GM19043 (cell line): ENCODE measurements around the gene DNASE2B.

Experiments used
- ATAC-seq: cut with Tn5 transposase; IDR thresholded peaks from one replicate; pipeline ENCODE4 v1.9.1; 2021; ENCODE audit warnings: low read depth; ENCODE audit not compliant: unreplicated experiment

Gene DNASE2B

DNA sequence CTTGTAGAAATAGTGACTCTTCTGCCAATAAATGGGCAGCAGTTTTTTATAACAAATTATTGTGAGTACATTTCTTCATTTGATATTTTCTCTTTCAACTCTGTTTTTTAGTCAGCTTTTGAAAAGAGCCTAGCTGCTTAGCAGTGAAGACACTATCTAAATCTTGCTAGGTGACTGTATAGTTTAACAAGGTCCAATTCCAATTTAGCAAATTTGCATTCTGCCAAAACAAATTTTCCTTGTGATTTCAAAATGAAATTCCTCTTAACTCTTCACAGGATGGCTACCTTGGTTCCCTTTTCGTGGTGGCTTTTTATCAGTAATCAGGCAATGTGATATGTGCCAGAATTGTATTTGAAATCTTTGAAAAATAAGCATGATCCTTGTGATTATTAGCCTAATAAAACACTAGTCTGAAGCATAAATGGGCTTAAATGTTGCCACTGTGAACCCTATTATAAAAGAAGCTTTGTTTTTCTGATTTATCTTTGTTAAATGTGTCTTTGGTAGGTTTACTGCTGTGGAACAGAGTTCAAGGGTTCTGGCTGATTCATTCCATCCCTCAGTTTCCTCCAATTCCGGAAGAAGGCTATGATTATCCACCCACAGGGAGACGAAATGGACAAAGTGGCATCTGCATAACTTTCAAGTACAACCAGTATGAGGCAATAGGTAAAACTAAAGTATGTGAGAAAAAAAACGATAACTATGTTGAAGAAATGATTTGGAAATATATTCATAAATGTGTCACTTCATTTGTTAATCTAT is 12.2 kb downstream of the DNASE2B start:
- no peak for ATAC-seq

DNA sequence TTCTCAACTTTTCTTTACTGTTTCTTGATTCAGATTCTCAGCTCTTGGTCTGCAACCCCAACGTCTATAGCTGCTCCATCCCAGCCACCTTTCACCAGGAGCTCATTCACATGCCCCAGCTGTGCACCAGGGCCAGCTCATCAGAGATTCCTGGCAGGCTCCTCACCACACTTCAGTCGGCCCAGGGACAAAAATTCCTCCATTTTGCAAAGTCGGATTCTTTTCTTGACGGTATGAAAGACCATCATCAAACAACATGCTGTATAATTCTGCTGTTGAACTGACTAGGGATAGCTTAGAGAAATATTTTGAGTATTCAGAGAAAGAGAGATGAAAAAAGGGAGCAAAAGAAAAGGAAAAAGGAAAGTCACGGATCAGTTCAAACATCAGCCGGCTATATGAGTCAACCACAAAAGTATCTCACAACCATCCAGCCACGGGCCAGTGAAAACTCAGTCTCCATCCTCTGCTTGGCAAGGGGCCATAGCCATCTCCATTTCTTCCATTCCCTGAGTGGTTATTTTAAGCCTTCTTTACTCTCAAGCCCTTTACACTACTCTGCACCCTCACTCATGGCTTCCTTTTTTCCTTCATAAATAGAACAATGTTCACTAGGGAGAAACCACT is 14.1 kb downstream of the DNASE2B start:
- ATAC-seq: no peak

DNA sequence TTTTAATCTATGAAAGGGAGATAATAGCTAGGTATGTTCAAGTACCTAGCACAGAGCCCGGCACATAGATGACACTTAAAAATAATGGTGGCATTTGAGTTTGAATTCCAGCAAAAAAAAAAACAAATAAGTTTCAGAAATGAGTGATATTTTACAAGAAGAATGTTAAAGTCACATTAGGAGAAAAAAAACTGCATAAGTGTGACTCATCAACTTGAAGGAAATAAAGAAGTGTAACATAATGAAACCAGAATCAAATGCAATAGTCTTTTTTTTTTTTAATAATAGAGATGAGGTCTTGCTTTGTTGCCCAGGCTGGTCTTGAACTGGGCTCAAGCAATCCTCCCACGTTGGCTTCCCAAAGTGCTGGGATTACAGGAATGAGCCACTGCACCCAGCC is 17.1 kb downstream of the DNASE2B start:
- no peak for ATAC-seq

GRCh38 chr1:84422909-84423308 is 24.6 kb downstream of the DNASE2B start:
- no peak for ATAC-seq

DNA sequence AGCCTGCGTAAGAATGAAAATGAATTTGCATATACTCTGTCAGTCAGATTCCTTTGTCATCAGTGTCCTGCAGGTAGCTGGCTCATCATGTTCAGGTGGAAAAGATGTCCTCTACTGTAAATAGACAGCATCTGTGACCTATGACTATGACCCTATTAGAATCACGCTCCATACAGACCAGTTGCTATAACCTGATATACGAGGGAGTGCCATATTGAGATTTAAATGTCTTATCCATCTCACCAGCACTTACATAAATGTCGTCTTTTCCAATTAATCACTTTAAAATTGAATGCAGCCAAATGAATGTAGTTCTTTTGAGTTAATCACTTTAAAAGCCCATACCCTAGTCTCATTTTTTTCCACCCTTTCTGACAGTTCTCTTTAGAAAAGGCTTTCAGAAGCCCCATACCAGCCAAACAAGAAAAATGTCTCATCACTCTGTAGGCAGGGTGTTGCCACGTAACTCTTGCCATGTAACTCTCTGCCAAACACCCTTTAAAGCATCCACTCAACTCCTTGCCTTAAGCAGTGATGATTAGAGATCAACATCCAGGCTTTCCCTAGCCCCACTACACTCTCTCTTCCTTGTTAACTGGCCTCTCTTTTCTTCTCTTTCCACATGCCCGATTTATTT is 26.3 kb downstream of the DNASE2B start:
- no peak for ATAC-seq

- no peak for ATAC-seq
Measured at GRCh38 chr1:84425150-84425896, 27.0 kb downstream of the DNASE2B start.

DNA sequence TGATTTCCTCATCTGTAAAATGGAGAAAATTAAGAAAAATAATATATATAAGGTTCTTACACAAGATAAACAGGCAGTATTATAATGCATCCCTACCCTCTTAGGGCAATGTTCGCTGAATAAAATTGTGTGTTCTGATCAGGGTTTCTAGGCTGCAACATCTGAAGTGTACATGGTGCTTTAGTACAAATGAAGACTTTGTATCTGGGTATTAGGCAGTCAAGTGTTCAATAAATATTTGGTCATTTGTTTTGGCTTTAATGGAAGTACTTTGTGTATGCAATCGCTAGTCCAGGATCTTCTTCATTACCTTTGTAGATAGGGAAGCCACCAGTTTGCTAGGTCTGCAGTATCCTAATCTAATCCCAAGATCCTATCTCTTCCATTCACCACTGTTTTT is 28.1 kb downstream of the DNASE2B start:
- no peak for ATAC-seq

DNA sequence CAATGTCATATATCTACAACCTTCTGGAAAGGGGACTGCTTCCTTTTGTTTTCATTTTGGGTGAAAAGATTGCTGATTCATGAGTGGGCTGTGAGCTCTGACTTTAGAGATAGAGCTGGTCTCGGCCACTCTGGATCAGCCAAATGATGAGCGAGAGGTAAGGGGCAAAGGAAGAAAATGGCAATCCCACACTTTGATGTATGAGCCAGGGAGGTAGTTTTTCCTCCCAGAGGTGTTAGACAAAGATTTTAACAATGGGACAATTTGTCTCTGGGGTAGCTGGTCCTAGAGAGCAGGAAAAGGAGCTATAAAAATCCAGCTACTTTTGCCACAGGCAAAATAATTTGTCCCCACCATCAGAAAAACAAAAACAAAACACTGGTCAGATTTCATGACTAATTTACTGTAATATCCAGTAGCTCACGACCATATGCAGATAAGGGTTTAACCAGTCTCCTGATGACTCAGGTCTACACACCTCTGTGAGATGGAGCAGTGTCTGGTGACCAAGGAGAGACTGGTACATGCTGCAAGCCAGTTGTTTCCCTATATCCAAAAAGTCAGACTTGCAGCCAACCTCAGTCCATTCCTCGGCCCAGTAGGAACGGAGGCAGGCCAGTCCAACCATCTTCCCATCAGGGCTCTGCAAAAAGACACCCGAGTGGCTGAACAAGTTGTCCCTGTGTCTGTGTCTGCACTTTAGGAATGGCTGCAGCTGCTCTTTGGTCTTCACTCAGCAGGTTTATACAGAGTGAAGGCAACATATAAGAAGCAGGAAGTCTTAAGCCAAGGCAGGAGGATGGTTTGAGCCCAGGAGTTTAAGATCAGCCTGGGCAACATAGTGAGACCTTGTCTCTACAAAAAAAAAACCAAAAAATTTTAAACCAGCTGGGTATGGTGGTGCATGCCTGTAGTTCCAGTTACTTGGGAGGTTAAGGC is 29.2 kb downstream of the DNASE2B start:
- no peak for ATAC-seq

GRCh38 chr1:84428235-84428634 is 30.0 kb downstream of the DNASE2B start:
- ATAC-seq: no peak

GRCh38 chr1:84429231-84429630 is 30.9 kb downstream of the DNASE2B start:
- no peak for ATAC-seq

GRCh38 chr1:84430546-84430945 is 32.3 kb downstream of the DNASE2B start:
- no peak for ATAC-seq

- peak; percentile 43 for ATAC-seq
Measured at GRCh38 chr1:84433258-84434080, 35.2 kb downstream of the DNASE2B start.

GRCh38 chr1:84434081-84434769 is 35.9 kb downstream of the DNASE2B start:
- no peak for ATAC-seq

GRCh38 chr1:84434801-84435549 is 36.7 kb downstream of the DNASE2B start:
- peak; percentile 35 for ATAC-seq

GRCh38 chr1:84436876-84437655 is 38.8 kb downstream of the DNASE2B start:
- ATAC-seq: peak; percentile 37

GRCh38 chr1:84442256-84442655 is 44.0 kb downstream of the DNASE2B start:
- ATAC-seq: peak; percentile 91
